HEK293T (cell line): ENCODE measurements around the gene TMEM185B.

Experiments used
- CTCF ChIA-PET: fragments of 350-600 bp; formaldehyde crosslinking; extraction: SDS; loops from one replicate; lab custom pipeline; 2021; ENCODE audit warnings: antibody characterized with exemption, inconsistent platforms; lab: Yijun Ruan, JAX
- POLR2A ChIA-PET: fragments of 350-600 bp; formaldehyde crosslinking; extraction: SDS; loops from one replicate; lab custom pipeline; 2020; ENCODE audit warnings: antibody characterized with exemption, inconsistent platforms; lab: Yijun Ruan, JAX
- DNase-seq: peaks from one replicate; pipeline ENCODE4 v3.0.0; 2012; ENCODE audit warnings: mixed read lengths; ENCODE audit errors: extremely low spot score
- ARNT ChIP-seq: fragments of 450-650 bp; IDR thresholded peaks from 2 replicates; pipeline ENCODE4 v1.6.1; 2017; ENCODE audit warnings: mild to moderate bottlenecking
- BHLHE40 ChIP-seq: fragments of 450-650 bp; IDR thresholded peaks from 2 replicates; pipeline ENCODE4 v1.6.1; 2016; ENCODE audit warnings: mild to moderate bottlenecking, moderate library complexity, borderline replicate concordance
- CTBP1 ChIP-seq: fragments of 450-650 bp; IDR thresholded peaks from 2 replicates; pipeline ENCODE4 v1.6.1; 2016; ENCODE audit warnings: borderline replicate concordance
- ELF4 ChIP-seq: fragments of 450-650 bp; IDR thresholded peaks from 2 replicates; pipeline ENCODE4 v1.6.1; 2017; ENCODE audit warnings: antibody characterized with exemption
- FOXA1 ChIP-seq: fragments of 450-650 bp; IDR thresholded peaks from 2 replicates; pipeline ENCODE4 v1.6.1; 2016; ENCODE audit warnings: mild to moderate bottlenecking
- FOXK2 ChIP-seq: fragments of 450-650 bp; IDR thresholded peaks from 2 replicates; pipeline ENCODE4 v1.6.1; 2016; ENCODE audit warnings: mild to moderate bottlenecking
- FOXM1 ChIP-seq: fragments of 450-650 bp; IDR thresholded peaks from 2 replicates; pipeline ENCODE4 v1.6.1; 2017; ENCODE audit warnings: mild to moderate bottlenecking, borderline replicate concordance
- HDGF ChIP-seq: fragments of 450-650 bp; IDR thresholded peaks from 2 replicates; pipeline ENCODE4 v1.6.1; 2017; ENCODE audit warnings: antibody characterized with exemption, borderline replicate concordance
- L3MBTL2 ChIP-seq: fragments of 450-650 bp; conservative IDR thresholded peaks from 2 replicates; pipeline ENCODE4 v1.6.1; 2016; ENCODE audit warnings: mild to moderate bottlenecking
- LEF1 ChIP-seq: fragments of 450-650 bp; IDR thresholded peaks from 2 replicates; pipeline ENCODE4 v1.6.1; 2017; ENCODE audit warnings: mild to moderate bottlenecking, borderline replicate concordance
- NFRKB ChIP-seq: fragments of 450-650 bp; IDR thresholded peaks from 2 replicates; pipeline ENCODE4 v1.6.1; 2016; ENCODE audit warnings: mild to moderate bottlenecking, moderate library complexity
- PKNOX1 ChIP-seq: fragments of 450-650 bp; IDR thresholded peaks from 2 replicates; pipeline ENCODE4 v1.6.1; 2016
- SP1 ChIP-seq: fragments of 450-650 bp; IDR thresholded peaks from 2 replicates; pipeline ENCODE4 v1.6.1; 2017
- SUZ12 ChIP-seq: fragments of 450-650 bp; IDR thresholded peaks from 2 replicates; pipeline ENCODE4 v1.6.1; 2016; ENCODE audit warnings: mild to moderate bottlenecking
- TARDBP ChIP-seq: fragments of 450-650 bp; IDR thresholded peaks from 2 replicates; pipeline ENCODE4 v1.6.1; 2016
- ZNF384 ChIP-seq: fragments of 450-650 bp; IDR thresholded peaks from 2 replicates; pipeline ENCODE4 v1.6.1; 2016

Gene TMEM185B

GRCh38 chr2:120246546-120247300 is 23.5 kb upstream of the TMEM185B start:
- TF ChIP-seq LEF1 (no peak), FOXA1 (no peak)
- DNase-seq, result no peak
- ChIA-PET POLR2A (interaction anchor here (1.2 kb wide), 1 partner anchor 24 kb away, joined by 5 read pairs; the partner anchor contains the start of gene TMEM185B), CTCF (no interaction called here)

GRCh38 chr2:120245520-120246332 is 22.5 kb upstream of the TMEM185B start:
- ChIA-PET POLR2A (interaction anchor here (1.3 kb wide), 1 partner anchor 23 kb away, joined by 10 read pairs; the partner anchor contains the start of gene TMEM185B), CTCF (interaction anchor here (0.7 kb wide), 1 partner anchor 67 kb away, joined by 3 read pairs; no protein-coding TSS in a partner anchor)
- TF ChIP-seq PKNOX1 (peak; percentile 95), TARDBP (no peak)
- DNase-seq, result peak; percentile 71

- ChIA-PET POLR2A (interaction anchor here (1.1 to 1.3 kb wide), 2 partner anchors 21 to 22 kb away, joined by 3 to 10 read pairs; partner anchors contain the start of gene TMEM185B), CTCF (interaction anchor here (0.7 kb wide), 1 partner anchor 68 kb away, joined by 3 read pairs; no protein-coding TSS in a partner anchor)
- no peak for DNase-seq
- TF ChIP-seq BHLHE40 (no peak), HDGF (no peak), FOXA1 (no peak), L3MBTL2 (no peak), PKNOX1 (no peak), TARDBP (no peak), CTBP1 (no peak), ELF4 (no peak), ZNF384 (no peak), NFRKB (no peak), SUZ12 (no peak), FOXM1 (no peak), ARNT (no peak), SP1 (no peak)
Observed at GRCh38 chr2:120244656-120245519, 21.7 kb upstream of the TMEM185B start.

GRCh38 chr2:120243875-120244553 is 20.8 kb upstream of the TMEM185B start:
- ChIA-PET CTCF (no interaction called here), POLR2A (interaction anchor here (1.1 to 1.3 kb wide), 2 partner anchors 21 kb away, joined by 3 to 10 read pairs; partner anchors contain the start of gene TMEM185B)
- no peak for TF ChIP-seq PKNOX1
- TF ChIP-seq LEF1, result no peak
- no peak for DNase-seq

GRCh38 chr2:120243211-120243610 is 20.0 kb upstream of the TMEM185B start:
- DNase-seq, result no peak

More at GRCh38 chr2:120243211-120243610, 20.0 kb upstream of the TMEM185B start:
- ChIA-PET CTCF (no interaction called here), POLR2A (no interaction called here)
- no peak for TF ChIP-seq SP1
- no peak for TF ChIP-seq ZNF384
- TF ChIP-seq FOXK2, result no peak
- no peak for TF ChIP-seq ELF4
- no peak for TF ChIP-seq TARDBP
- TF ChIP-seq ARNT, result no peak
- no peak for TF ChIP-seq FOXM1
- no peak for TF ChIP-seq HDGF
- no peak for TF ChIP-seq L3MBTL2
- no peak for TF ChIP-seq NFRKB
- TF ChIP-seq PKNOX1, result no peak
- no peak for TF ChIP-seq SUZ12
- no peak for TF ChIP-seq BHLHE40
- TF ChIP-seq LEF1, result no peak
- TF ChIP-seq CTBP1, result no peak
- TF ChIP-seq FOXA1, result no peak
